BJ (cell line): ENCODE results near the gene IL1RAPL1. TPM values are rescaled to one million over a fixed set of nuclear protein-coding genes. Genes with fewer than 3 reads are reported as not detected.

Experiments used
- CTCF ChIA-PET: fragments of 350-600 bp; formaldehyde crosslinking; extraction: SDS; loops from one replicate; lab custom pipeline; 2021; ENCODE audit warnings: antibody characterized with exemption, inconsistent platforms; lab: Yijun Ruan, JAX
- POLR2A ChIA-PET: fragments of 300-600 bp; sonication (Branson Sonifier 250); formaldehyde crosslinking; extraction: SDS; loops from one replicate; lab custom pipeline; 2021; ENCODE audit warnings: antibody characterized with exemption; lab: Charles Lee
- DNase-seq: peaks from one replicate; pipeline ENCODE4 v3.0.0-alpha.2; 2011; ENCODE audit warnings: low read depth
- H3K27me3 ChIP-seq: 2 replicates; pipeline ENCODE4 v1.6.0; 2011; ENCODE audit warnings: low read length; ENCODE audit not compliant: control insufficient read depth, insufficient read depth
- H3K36me3 ChIP-seq: 2 replicates; pipeline ENCODE4 v1.5.1; 2011; ENCODE audit warnings: low read length; ENCODE audit not compliant: control insufficient read depth, insufficient read depth
- H3K4me3 ChIP-seq: 2 replicates; pipeline ENCODE4 v1.5.1; 2011; ENCODE audit warnings: low read depth, mild to moderate bottlenecking, control low read depth, low read length
- polyA plus RNA-seq: library from polyadenylated mRNA; depleted of rRNA; stranded (reverse); fragments of >200 nt; gene quantifications from 2 replicates; pipeline ENCODE4 v1.2.3, GENCODE V29; 2011
- TF ChIP-seq, protein P1 (sequence below): IDR thresholded peaks from 2 replicates; pipeline ENCODE4 v1.5.1; 2011; ENCODE audit warnings: low read depth, mild to moderate bottlenecking, control low read depth, inconsistent platforms, low read length, moderate library complexity; ENCODE audit not compliant: insufficient read depth

The IL1RAPL1 gene
- polyA plus RNA-seq, 1 experiment, result 0.02 TPM

DNA sequence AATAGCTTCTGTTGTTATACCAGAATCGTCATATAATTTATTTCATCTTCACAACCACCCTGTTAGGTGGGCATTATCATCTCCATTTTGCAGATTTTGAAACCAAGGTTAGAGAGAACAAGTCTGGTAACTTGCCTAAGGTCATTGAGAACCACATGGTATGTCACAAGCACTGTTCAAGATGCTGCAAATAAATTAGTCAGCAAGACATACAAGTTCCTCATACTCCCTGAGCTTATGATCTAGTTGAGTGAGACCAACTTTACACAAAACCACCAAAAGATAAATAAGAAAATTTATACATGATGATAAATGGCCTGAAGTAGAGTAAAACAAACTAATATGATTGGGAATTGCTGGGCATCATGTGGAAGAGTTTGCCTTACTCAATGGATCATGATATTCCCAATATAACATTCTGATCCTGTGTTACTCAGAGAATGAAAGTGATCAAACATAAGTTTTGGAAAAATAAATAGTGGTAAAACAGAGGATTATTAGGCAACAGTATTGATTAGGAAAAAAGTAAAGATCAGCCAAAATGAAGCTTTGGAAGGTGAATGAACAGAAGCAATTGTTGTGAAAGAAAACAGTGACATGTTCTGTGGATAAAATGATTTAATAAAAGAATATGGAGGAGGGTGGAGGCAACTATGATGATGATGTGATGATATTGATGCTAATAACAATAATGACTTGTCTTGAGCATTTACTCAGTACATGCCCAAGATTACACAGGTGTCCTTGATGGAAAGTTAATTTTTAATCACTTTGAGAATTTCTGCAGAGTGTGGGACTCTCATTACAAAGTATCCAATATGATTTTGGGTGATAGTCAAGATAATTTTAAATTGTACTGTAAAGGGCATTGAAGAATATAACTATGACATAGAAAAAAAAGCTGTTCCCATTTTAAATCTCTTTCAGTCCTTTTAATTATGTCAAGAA, 34.1 kb upstream of the IL1RAPL1 start:
- CTCF ChIA-PET, result no interaction called here
- TF ChIP-seq, protein P1, sequence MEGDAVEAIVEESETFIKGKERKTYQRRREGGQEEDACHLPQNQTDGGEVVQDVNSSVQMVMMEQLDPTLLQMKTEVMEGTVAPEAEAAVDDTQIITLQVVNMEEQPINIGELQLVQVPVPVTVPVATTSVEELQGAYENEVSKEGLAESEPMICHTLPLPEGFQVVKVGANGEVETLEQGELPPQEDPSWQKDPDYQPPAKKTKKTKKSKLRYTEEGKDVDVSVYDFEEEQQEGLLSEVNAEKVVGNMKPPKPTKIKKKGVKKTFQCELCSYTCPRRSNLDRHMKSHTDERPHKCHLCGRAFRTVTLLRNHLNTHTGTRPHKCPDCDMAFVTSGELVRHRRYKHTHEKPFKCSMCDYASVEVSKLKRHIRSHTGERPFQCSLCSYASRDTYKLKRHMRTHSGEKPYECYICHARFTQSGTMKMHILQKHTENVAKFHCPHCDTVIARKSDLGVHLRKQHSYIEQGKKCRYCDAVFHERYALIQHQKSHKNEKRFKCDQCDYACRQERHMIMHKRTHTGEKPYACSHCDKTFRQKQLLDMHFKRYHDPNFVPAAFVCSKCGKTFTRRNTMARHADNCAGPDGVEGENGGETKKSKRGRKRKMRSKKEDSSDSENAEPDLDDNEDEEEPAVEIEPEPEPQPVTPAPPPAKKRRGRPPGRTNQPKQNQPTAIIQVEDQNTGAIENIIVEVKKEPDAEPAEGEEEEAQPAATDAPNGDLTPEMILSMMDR, result no peak
- POLR2A ChIA-PET, result no interaction called here

DNA sequence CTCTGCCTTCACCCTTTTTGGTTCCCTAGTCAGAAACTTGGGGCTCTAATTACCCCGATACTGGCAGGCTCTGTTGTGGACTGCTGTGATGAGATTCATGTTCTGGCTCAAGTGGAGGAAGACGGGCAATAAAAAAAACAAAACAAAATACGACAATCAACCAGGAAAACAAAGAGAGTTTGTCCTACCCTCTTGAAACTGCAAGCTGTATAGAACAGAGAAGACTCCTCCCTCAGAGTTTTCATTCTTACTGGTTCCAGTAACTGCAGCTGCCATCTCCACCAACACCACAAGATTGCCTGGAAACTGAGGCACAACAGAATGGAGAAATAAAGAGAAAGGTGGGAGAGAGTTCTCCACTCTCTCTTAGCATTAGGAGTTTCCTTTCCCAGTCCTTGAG, 11.1 kb upstream of the IL1RAPL1 start:
- no peaks in the 10 kb centered on the region for H3K36me3 ChIP-seq
- ChIA-PET CTCF (no interaction called here), POLR2A (no interaction called here)
- no peak for DNase-seq
- TF ChIP-seq, protein P1, result no peak
- no peak overlapping the region for H3K4me3 ChIP-seq
- no peaks in the 10 kb centered on the region for H3K27me3 ChIP-seq

More for the DNA sequence above, 34.1 kb upstream of the IL1RAPL1 start:
- Histone ChIP-seq H3K36me3 (no peaks in the 10 kb centered on the region), H3K4me3 (no peak overlapping the region), H3K27me3 (no peaks in the 10 kb centered on the region)
- DNase-seq, result no peak

DNA sequence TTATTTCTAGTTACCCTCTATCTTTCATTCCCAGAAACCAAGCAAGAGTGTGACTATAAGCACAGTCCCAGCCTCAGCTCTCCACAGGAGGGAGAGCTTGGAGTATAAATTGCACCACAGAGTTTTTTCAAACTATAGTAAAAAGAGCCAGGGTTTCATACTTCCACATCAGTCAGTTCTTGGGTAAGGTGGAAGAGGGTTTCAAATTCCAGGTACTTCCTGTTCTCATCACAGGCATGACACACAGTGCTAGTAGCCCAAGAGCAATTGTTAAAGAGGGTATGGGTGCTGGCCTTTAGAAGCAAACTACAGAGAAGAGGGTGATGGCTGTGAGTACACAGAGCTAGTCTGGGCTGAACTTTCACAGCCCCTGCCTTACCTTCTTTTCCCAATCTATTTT, 5.7 kb upstream of the IL1RAPL1 start:
- H3K36me3 ChIP-seq, result no peaks in the 10 kb centered on the region
- CTCF ChIA-PET, result no interaction called here
- no peaks in the 10 kb centered on the region for H3K27me3 ChIP-seq
- POLR2A ChIA-PET, result no interaction called here
- no peak overlapping the region for H3K4me3 ChIP-seq
- TF ChIP-seq, protein P1, result no peak
- no peak for DNase-seq

DNA sequence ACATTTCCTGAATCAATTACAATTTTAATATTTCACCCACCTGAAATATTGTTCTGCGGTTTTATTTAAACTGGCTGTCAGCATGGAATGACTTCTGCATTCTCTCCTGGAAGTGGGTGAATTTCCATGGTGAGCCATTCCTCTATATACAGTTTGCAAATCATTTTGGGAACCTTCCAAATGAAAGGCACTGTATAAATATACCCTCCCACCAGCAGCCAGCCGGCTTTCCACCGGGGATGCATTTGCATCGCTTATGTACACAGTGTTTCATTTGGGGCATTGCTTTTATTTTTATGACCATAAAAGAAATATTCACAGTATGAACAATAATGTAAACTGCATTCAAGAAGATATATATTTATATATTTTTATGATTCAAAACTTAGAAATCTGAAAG, 4.7 kb upstream of the IL1RAPL1 start:
- TF ChIP-seq, protein P1, result no peak
- POLR2A ChIA-PET, result no interaction called here
- no peaks in the 10 kb centered on the region for H3K36me3 ChIP-seq
- CTCF ChIA-PET, result no interaction called here
- no peak overlapping the region for H3K4me3 ChIP-seq
- no peaks in the 10 kb centered on the region for H3K27me3 ChIP-seq
- DNase-seq, result no peak

DNA sequence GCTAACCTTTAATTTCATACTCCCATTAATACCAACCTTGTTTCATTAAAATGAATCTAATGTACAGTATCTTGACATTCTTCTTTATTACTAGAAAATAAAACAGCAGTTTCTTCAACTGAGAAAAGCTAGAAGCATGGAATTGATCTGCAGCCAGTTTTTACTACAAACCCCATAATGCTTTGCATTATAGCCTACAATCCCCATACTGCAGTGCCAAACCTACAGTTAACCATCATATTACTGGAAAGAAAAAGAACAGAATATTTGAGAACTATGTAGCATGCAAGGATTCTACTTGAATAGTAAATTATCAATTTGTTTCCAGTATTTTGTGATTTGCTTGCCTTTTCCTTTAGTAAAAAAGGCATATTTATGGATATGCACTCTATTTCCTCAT, 3.2 kb upstream of the IL1RAPL1 start:
- ChIA-PET POLR2A (no interaction called here), CTCF (no interaction called here)
- Histone ChIP-seq H3K4me3 (no peak overlapping the region), H3K27me3 (no peaks in the 10 kb centered on the region), H3K36me3 (no peaks in the 10 kb centered on the region)
- TF ChIP-seq, protein P1, result no peak
- no peak for DNase-seq
